Neural progenitor cell (in vitro differentiated cells): ENCODE results near the gene METTL9.

Experiments
- EZH2 ChIP-seq: fragments of 200-600 bp; sonication (generic); IDR thresholded peaks from 2 replicates; pipeline ENCODE4 v1.6.1; 2017; ENCODE audit warnings: antibody characterized with exemption, mild to moderate bottlenecking, moderate library complexity
- EZH2phosphoT487 ChIP-seq: fragments of 200-600 bp; sonication (generic); IDR thresholded peaks from 2 replicates; pipeline ENCODE4 v1.6.1; 2017; ENCODE audit warnings: antibody characterized with exemption
- TF ChIP-seq, protein P1 (sequence below): fragments of 200-600 bp; sonication (generic); IDR thresholded peaks from 2 replicates; pipeline ENCODE4 v1.5.1; 2017; ENCODE audit warnings: antibody characterized with exemption, mild to moderate bottlenecking

DNA sequence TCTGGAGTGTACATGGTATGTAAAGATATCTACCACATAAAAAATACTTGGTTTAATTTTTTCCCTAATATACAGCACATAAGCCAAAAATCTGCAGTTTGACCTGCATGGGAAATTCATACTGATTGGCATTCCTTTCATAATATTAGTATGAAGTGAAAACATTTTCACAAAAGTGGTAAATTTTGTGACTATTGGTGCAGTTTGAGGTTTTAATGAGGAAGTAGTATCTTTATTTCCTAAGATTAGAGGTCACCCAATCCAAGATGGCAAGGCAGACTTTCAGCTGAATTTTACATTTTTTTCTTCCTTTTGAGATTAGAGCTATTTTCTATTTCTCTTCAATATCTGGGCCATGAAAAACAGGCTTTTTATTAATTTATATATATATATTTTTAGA, 21.2 kb downstream of the METTL9 start:
- TF ChIP-seq, protein P1, sequence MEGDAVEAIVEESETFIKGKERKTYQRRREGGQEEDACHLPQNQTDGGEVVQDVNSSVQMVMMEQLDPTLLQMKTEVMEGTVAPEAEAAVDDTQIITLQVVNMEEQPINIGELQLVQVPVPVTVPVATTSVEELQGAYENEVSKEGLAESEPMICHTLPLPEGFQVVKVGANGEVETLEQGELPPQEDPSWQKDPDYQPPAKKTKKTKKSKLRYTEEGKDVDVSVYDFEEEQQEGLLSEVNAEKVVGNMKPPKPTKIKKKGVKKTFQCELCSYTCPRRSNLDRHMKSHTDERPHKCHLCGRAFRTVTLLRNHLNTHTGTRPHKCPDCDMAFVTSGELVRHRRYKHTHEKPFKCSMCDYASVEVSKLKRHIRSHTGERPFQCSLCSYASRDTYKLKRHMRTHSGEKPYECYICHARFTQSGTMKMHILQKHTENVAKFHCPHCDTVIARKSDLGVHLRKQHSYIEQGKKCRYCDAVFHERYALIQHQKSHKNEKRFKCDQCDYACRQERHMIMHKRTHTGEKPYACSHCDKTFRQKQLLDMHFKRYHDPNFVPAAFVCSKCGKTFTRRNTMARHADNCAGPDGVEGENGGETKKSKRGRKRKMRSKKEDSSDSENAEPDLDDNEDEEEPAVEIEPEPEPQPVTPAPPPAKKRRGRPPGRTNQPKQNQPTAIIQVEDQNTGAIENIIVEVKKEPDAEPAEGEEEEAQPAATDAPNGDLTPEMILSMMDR: no peak
- TF ChIP-seq EZH2: no peak
- no peak for TF ChIP-seq EZH2phosphoT487
